H1 (cell line): ENCODE measurements around the gene IPO13. TPM values are rescaled to one million over a fixed set of nuclear protein-coding genes. Genes with fewer than 3 reads are reported as not detected.

ENCODE experiments used
- CREB1 ChIP-seq: IDR thresholded peaks from 2 replicates; pipeline ENCODE4 v1.6.1; 2012; ENCODE audit warnings: inconsistent platforms
- EZH2 ChIP-seq: fragments of 200-600 bp; sonication (generic); IDR thresholded peaks from 2 replicates; pipeline ENCODE4 v1.7.1; 2012; ENCODE audit warnings: low read depth, mild to moderate bottlenecking, moderate library complexity, low read length, inconsistent platforms; ENCODE audit not compliant: severe bottlenecking
- HDAC6 ChIP-seq: IDR thresholded peaks from one replicate; pipeline ENCODE4 v1.7.1; 2012; ENCODE audit warnings: low read depth, mild to moderate bottlenecking, inconsistent platforms, low read length, moderate library complexity
- KDM1A ChIP-seq: fragments of 200-600, 300-600 bp; sonication (generic); IDR thresholded peaks from 2 replicates; pipeline ENCODE4 v1.7.1; 2016; ENCODE audit warnings: mild to moderate bottlenecking, low read length, borderline replicate concordance
- RXRA ChIP-seq: IDR thresholded peaks from 2 replicates; pipeline ENCODE4 v1.6.1; 2011; ENCODE audit warnings: low read depth, mild to moderate bottlenecking, low read length, moderate library complexity; ENCODE audit not compliant: insufficient read depth
- polyA plus RNA-seq, 7 experiments: library from polyadenylated mRNA; depleted of rRNA in 3 of 7; stranded (reverse) in 5 of 7; unstranded in 2 of 7; fragments of >200 nt in 5 of 7; fragments of 200-250 nt in 2 of 7; gene quantifications; 1 replicate in 5 of 7; 2 replicates in 1 of 7; 4 replicates in 1 of 7; pipeline versions ENCODE4 v1.2.1 to v1.2.3, GENCODE V29; 2011 to 2013; ENCODE audit warnings: missing spikeins in 2 of 7, mixed read lengths in 2 of 7
- total RNA-seq: library from RNA; stranded (reverse); fragmentation: NEBNext Ultra II Directional; extraction: Animal tissue kit (Norgen Biotek cat#: 25700); gene quantifications from 2 replicates; pipeline ENCODE4 v1.2.1, GENCODE V29; 2021
- TF ChIP-seq, protein P1 (sequence below): fragments of 300-600 bp; sonication (generic); IDR thresholded peaks from 2 replicates; pipeline ENCODE4 v1.7.1; 2012; ENCODE audit warnings: low read length, moderate library complexity, mild to moderate bottlenecking, inconsistent platforms; ENCODE audit not compliant: insufficient replicate concordance

IPO13 gene
- total and polyA plus RNA-seq, 2 of the 8 experiments (the other 6 are each of a cell fraction or from before 2014, with no cell fraction given) = 23.0 to 27.0 TPM

DNA sequence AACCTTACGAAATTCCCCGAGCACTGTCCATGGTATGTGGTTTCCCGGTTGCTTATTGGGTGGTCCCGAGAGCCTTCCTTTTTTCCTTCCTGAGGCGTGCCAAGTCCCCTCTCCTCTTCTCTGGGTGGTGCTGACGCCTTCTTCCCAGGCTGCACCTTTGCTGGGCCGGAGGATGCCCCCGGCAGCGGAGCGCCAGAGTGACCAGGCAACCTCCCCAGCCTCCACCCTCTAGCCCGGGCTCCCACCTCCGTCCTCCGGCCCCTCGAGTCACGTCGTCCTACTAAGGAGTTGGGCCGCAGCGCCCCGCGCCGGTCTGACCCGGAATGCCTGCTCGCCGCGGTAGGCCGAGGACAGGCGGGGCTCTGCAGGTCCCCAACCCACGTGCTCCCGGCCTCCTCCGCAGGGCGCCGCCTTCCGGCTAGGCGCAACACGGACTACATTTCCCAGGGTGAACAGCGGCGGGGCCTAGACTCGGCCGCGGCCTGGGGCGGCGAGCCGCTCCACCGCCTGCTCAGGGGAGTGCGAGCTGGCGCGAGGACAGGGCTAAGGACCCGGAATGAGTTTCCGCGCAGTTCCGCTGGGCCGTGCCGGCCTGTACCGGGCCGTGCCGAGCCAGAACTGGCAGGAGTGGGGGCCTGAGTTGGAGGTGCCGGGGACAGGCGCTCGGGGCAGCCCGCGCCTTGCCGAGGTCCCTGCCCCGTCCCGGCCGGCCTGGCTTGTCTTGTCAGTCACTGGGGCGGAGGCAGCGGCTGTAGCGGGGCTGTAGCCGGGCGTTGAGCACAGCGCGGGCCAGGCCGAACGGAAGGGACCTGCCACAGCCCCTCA is at the start of gene IPO13 (continued):
- TF ChIP-seq, protein P1, sequence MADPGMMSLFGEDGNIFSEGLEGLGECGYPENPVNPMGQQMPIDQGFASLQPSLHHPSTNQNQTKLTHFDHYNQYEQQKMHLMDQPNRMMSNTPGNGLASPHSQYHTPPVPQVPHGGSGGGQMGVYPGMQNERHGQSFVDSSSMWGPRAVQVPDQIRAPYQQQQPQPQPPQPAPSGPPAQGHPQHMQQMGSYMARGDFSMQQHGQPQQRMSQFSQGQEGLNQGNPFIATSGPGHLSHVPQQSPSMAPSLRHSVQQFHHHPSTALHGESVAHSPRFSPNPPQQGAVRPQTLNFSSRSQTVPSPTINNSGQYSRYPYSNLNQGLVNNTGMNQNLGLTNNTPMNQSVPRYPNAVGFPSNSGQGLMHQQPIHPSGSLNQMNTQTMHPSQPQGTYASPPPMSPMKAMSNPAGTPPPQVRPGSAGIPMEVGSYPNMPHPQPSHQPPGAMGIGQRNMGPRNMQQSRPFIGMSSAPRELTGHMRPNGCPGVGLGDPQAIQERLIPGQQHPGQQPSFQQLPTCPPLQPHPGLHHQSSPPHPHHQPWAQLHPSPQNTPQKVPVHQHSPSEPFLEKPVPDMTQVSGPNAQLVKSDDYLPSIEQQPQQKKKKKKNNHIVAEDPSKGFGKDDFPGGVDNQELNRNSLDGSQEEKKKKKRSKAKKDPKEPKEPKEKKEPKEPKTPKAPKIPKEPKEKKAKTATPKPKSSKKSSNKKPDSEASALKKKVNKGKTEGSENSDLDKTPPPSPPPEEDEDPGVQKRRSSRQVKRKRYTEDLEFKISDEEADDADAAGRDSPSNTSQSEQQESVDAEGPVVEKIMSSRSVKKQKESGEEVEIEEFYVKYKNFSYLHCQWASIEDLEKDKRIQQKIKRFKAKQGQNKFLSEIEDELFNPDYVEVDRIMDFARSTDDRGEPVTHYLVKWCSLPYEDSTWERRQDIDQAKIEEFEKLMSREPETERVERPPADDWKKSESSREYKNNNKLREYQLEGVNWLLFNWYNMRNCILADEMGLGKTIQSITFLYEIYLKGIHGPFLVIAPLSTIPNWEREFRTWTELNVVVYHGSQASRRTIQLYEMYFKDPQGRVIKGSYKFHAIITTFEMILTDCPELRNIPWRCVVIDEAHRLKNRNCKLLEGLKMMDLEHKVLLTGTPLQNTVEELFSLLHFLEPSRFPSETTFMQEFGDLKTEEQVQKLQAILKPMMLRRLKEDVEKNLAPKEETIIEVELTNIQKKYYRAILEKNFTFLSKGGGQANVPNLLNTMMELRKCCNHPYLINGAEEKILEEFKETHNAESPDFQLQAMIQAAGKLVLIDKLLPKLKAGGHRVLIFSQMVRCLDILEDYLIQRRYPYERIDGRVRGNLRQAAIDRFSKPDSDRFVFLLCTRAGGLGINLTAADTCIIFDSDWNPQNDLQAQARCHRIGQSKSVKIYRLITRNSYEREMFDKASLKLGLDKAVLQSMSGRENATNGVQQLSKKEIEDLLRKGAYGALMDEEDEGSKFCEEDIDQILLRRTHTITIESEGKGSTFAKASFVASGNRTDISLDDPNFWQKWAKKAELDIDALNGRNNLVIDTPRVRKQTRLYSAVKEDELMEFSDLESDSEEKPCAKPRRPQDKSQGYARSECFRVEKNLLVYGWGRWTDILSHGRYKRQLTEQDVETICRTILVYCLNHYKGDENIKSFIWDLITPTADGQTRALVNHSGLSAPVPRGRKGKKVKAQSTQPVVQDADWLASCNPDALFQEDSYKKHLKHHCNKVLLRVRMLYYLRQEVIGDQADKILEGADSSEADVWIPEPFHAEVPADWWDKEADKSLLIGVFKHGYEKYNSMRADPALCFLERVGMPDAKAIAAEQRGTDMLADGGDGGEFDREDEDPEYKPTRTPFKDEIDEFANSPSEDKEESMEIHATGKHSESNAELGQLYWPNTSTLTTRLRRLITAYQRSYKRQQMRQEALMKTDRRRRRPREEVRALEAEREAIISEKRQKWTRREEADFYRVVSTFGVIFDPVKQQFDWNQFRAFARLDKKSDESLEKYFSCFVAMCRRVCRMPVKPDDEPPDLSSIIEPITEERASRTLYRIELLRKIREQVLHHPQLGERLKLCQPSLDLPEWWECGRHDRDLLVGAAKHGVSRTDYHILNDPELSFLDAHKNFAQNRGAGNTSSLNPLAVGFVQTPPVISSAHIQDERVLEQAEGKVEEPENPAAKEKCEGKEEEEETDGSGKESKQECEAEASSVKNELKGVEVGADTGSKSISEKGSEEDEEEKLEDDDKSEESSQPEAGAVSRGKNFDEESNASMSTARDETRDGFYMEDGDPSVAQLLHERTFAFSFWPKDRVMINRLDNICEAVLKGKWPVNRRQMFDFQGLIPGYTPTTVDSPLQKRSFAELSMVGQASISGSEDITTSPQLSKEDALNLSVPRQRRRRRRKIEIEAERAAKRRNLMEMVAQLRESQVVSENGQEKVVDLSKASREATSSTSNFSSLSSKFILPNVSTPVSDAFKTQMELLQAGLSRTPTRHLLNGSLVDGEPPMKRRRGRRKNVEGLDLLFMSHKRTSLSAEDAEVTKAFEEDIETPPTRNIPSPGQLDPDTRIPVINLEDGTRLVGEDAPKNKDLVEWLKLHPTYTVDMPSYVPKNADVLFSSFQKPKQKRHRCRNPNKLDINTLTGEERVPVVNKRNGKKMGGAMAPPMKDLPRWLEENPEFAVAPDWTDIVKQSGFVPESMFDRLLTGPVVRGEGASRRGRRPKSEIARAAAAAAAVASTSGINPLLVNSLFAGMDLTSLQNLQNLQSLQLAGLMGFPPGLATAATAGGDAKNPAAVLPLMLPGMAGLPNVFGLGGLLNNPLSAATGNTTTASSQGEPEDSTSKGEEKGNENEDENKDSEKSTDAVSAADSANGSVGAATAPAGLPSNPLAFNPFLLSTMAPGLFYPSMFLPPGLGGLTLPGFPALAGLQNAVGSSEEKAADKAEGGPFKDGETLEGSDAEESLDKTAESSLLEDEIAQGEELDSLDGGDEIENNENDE = no peak
- TF ChIP-seq KDM1A = peak; percentile 26; the same call in 1 of the 2 replicates
- 0 out of 2 replicates have a peak, but pooled peaks have one; percentile 9 for TF ChIP-seq RXRA
- peak; percentile 64; the same call in 1 of the 2 replicates for TF ChIP-seq CREB1
- no peak for TF ChIP-seq HDAC6
- no peak for TF ChIP-seq EZH2
